ENCODE data around the gene ZDHHC21.

DNA sequence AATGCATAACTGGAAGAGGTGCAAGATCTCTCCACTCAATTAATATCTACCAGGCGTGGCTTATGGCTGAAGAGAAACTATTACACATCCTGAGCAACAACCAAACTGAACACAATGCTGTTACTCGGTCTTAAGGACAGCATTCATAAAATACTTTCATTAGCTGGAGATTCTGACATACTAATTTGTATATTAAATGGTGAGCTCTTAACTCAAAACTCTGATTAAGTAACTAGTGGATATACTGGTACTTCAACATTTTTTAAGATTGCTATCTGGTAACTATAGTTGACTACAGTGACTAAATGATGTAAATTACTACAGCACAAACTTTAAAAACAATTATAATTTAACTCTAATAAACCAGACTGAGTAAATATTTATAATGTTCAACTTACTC lies 15.8 kb downstream of the ZDHHC21 start:
- no peak for TF ChIP-seq EZH2phosphoT487 (IDR thresholded peaks at IDR 0.05; ENCODE audit: borderline replicate concordance, low read length)
- TF ChIP-seq, protein P1, sequence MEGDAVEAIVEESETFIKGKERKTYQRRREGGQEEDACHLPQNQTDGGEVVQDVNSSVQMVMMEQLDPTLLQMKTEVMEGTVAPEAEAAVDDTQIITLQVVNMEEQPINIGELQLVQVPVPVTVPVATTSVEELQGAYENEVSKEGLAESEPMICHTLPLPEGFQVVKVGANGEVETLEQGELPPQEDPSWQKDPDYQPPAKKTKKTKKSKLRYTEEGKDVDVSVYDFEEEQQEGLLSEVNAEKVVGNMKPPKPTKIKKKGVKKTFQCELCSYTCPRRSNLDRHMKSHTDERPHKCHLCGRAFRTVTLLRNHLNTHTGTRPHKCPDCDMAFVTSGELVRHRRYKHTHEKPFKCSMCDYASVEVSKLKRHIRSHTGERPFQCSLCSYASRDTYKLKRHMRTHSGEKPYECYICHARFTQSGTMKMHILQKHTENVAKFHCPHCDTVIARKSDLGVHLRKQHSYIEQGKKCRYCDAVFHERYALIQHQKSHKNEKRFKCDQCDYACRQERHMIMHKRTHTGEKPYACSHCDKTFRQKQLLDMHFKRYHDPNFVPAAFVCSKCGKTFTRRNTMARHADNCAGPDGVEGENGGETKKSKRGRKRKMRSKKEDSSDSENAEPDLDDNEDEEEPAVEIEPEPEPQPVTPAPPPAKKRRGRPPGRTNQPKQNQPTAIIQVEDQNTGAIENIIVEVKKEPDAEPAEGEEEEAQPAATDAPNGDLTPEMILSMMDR (IDR thresholded peaks at IDR 0.05; ENCODE audit: low read depth, low read length, poor library complexity, severe bottlenecking) = no peak

Data from DOHH2 (cell line).